Measurements from ENCODE around the gene DDX11. TPM values are rescaled to one million over a fixed set of nuclear protein-coding genes. Genes with fewer than 3 reads are reported as not detected.
A peak's percentile ranks its signal among the peaks of the same experiment; 100 is the strongest.
"Not testable (repeated sequence)": the region's sequence is repeated elsewhere in the genome, so short reads cannot be mapped to it uniquely, and the experiment has no call there.

Gene DDX11
- total RNA-seq, 2 experiments from 2014 or later = 97.0 to 125 TPM

DNA sequence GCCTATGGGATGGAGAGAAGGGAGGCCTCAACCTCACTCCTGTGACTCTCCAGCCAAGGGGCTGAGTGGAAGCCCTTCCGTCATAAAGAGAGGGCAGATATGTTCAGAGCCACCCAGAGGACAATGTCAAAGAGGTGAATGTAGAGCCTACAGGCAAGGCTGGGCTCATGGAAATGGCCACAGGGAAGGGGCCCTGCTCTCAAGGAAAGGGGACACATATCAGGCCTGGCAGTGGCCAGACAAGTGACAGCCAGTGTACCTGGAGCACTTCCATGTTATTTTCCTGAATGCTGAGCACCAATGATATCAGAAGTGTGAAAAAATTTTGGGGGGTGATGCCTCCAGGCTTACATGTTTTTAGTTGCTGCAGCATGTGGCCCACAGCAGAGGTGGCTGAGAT, 36.6 kb upstream of the DDX11 start:
- Mint-ChIP-seq H3K27ac (no peak overlapping the region), H3K36me3 (ENCODE audit: low read depth) (no peaks in the 10 kb centered on the region), H3K27me3 (peaks cover 6% of the 10 kb centered on the region), H3K4me1 (no peaks in the 10 kb centered on the region), H3K4me3 (no peak overlapping the region), H3K9me3 (ENCODE audit: low read depth) (no peaks in the 10 kb centered on the region)
- ChIA-PET POLR2A (no interaction called here), CTCF (no interaction called here)
- no peak for ATAC-seq
- intact Hi-C loops (cut with DNase I, micrococcal nuclease) = no loop called here
- DNase-seq = no peak

DNA sequence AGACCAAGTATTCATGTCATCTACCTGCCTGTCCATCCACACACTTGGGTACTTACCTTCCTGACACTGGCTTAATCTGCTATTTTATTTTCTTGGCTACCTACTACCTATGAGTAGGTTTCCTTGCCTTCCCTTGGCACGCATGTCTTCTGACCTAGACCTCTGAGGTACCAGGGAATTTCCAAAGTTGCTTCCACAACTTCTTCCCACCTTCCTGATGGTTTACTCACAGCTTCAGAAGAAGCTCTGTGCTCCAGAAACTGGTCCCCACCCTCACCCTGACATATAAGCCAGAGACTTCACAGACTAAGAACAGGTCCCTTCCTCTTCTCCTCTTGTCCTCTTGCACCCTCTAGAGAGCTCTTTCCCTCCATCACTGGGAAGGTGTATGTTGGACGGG, 35.7 kb upstream of the DDX11 start:
- peaks cover 6% of the 10 kb centered on the region for H3K27me3 Mint-ChIP-seq
- H3K27ac Mint-ChIP-seq = no peak overlapping the region
- H3K4me1 Mint-ChIP-seq = no peaks in the 10 kb centered on the region
- no peak for DNase-seq
- H3K36me3 Mint-ChIP-seq (ENCODE audit: low read depth) = no peaks in the 10 kb centered on the region
- ChIA-PET POLR2A (no interaction called here), CTCF (no interaction called here)
- no peak for ATAC-seq
- H3K9me3 Mint-ChIP-seq (ENCODE audit: low read depth) = no peaks in the 10 kb centered on the region
- H3K4me3 Mint-ChIP-seq = no peak overlapping the region
- intact Hi-C loops (cut with DNase I, micrococcal nuclease) = no loop called here

DNA sequence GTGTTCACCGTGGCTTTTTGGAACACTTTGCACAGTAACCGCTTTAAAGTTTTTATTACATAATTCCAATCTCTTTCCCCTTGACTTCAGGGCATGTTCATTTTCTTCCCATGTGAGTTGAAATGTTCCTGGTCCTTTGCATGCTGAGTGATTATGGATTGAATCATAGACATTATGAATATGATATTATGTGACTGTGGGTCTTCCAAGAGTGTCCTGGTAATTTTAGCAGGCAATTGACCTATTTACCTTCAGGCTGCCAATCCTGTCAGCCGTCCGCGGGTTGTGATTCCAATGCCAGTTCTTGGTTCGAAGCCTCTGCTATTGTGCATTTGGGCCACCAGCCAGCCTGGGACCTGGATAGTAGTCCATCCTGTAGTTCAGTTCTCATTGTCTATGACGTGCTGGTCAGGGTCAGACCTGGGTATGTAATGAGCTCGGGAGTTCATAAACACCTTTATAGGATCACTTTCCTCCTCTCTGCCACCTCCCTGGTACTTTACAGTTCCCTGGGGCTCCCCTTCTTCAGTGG, 32.6 kb upstream of the DDX11 start:
- intact Hi-C loops (cut with DNase I, micrococcal nuclease) = no loop called here
- no peaks in the 10 kb centered on the region for H3K4me1 Mint-ChIP-seq
- peaks cover 6% of the 10 kb centered on the region for H3K27me3 Mint-ChIP-seq
- no peak overlapping the region for H3K4me3 Mint-ChIP-seq
- no peaks in the 10 kb centered on the region for H3K9me3 Mint-ChIP-seq (ENCODE audit: low read depth)
- ChIA-PET CTCF (no interaction called here), POLR2A (no interaction called here)
- no peaks in the 10 kb centered on the region for H3K36me3 Mint-ChIP-seq (ENCODE audit: low read depth)
- ATAC-seq (no peak), DNase-seq (no peak)
- H3K27ac Mint-ChIP-seq = no peak overlapping the region

DNA sequence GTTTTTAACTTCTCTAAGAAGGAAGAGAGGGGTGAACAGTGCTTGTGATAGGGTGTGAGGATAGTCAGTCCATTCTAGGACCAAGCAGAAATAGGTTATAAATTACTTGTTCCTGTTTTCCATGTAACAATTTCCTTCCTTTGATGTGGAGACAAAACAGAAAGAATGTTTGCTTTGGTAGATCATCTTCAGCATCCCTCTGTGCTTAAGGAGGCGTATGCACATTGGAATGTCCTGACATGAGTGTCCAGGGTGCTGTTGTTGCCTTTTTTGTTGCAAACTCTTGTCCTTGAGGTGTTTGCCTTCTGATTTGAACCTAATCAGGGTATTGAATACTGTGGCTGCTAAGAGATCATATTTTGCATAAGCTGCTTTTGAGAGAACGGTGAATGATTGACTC, 23.5 kb upstream of the DDX11 start:
- intact Hi-C loops (cut with DNase I, micrococcal nuclease) = loop anchor here in 1 of 2 experiments (5.0 kb wide), 1 partner anchor 198 kb away; no protein-coding TSS in a partner anchor
- H3K4me3 Mint-ChIP-seq; H3K36me3 Mint-ChIP-seq (ENCODE audit: low read depth); POLR2A ChIA-PET; H3K27me3 Mint-ChIP-seq; CTCF ChIA-PET; DNase-seq; H3K27ac Mint-ChIP-seq; H3K9me3 Mint-ChIP-seq (ENCODE audit: low read depth); ATAC-seq: not testable (repeated sequence)
- peaks cover 22% of the 10 kb centered on the region for H3K4me1 Mint-ChIP-seq

DNA sequence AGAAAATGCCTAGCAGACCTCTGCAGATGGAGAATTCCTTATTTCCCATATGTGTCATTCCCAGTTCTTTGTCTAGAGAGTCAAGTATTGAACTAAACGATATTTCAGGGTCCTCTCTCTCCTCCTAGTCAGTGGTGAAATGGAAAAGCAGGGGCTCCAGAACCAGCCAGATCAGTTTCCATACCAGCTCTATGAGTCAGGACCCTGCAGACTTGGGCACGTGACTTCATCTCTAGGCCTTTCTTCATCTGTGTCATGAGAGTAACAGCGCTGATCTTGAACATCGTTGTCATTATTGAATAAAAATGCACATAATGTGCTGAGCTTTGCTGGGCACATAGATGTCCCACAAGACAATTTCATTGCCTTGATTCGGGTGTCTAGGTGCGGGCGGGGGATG, 23.1 kb upstream of the DDX11 start:
- H3K9me3 Mint-ChIP-seq (ENCODE audit: low read depth); H3K27me3 Mint-ChIP-seq; DNase-seq; H3K4me3 Mint-ChIP-seq; H3K36me3 Mint-ChIP-seq (ENCODE audit: low read depth); CTCF ChIA-PET; ATAC-seq; POLR2A ChIA-PET; H3K27ac Mint-ChIP-seq: not testable (repeated sequence)
- H3K4me1 Mint-ChIP-seq = peaks cover 22% of the 10 kb centered on the region
- intact Hi-C loops (cut with DNase I, micrococcal nuclease) = loop anchor here in 1 of 2 experiments (5.0 kb wide), 1 partner anchor 198 kb away; no protein-coding TSS in a partner anchor

DNA sequence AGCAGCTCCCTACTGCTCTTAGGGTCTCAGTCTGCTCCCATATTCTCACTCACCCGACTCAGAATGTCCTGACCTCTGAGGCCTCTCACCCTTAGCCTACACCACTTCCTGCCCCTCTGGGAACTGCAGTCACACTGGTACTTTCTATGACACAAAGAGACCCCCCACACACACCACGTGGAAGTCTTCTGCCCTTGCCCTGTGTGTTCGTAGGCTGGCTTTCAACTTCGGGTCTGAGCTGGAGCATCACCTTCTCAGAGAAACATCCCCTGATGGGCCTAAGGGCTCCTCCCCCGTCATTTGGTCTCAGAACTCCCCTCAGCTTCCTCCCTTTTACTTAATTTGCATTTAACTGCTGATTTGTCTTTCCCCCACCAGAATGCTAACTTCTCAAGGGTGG, 22.0 kb upstream of the DDX11 start:
- intact Hi-C loops (cut with DNase I, micrococcal nuclease) = loop anchor here in 1 of 2 experiments (5.0 kb wide), 1 partner anchor 199 kb away; no protein-coding TSS in a partner anchor
- H3K9me3 Mint-ChIP-seq (ENCODE audit: low read depth); CTCF ChIA-PET; H3K36me3 Mint-ChIP-seq (ENCODE audit: low read depth); H3K27me3 Mint-ChIP-seq; POLR2A ChIA-PET; H3K4me3 Mint-ChIP-seq: not testable (repeated sequence)
- peak; percentile 86 for ATAC-seq
- H3K27ac Mint-ChIP-seq = peak overlapping the region; percentile 23
- peaks cover 22% of the 10 kb centered on the region for H3K4me1 Mint-ChIP-seq
- peak; percentile 61 for DNase-seq

DNA sequence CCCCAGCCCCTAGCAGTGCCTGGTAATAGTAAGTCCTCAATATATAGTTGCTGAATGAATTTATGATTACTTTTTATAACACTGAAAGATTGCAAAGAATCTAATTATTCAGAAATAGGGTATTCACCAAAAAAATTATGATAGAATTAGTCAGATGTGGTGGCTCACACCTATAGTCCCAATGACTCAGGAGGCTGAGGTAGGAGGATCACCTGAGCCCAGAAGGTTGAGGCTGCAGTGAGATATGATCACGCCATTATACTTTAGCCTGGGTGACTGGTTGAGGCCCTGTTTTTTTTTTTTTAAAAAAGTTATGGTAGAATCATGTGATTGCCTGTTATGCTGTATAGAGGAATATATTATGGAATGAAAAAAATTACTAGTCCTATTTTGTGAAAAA, 21.5 kb upstream of the DDX11 start:
- Mint-ChIP-seq H3K4me1 (peaks cover 22% of the 10 kb centered on the region), H3K27ac (peak overlapping the region; percentile 23)
- H3K9me3 Mint-ChIP-seq (ENCODE audit: low read depth); POLR2A ChIA-PET; H3K36me3 Mint-ChIP-seq (ENCODE audit: low read depth); H3K4me3 Mint-ChIP-seq; CTCF ChIA-PET; DNase-seq; H3K27me3 Mint-ChIP-seq: not testable (repeated sequence)
- peak; percentile 72 for ATAC-seq
- intact Hi-C loops (cut with DNase I, micrococcal nuclease) = loop anchor here in 1 of 2 experiments (5.0 kb wide), 1 partner anchor 200 kb away; no protein-coding TSS in a partner anchor

DNA sequence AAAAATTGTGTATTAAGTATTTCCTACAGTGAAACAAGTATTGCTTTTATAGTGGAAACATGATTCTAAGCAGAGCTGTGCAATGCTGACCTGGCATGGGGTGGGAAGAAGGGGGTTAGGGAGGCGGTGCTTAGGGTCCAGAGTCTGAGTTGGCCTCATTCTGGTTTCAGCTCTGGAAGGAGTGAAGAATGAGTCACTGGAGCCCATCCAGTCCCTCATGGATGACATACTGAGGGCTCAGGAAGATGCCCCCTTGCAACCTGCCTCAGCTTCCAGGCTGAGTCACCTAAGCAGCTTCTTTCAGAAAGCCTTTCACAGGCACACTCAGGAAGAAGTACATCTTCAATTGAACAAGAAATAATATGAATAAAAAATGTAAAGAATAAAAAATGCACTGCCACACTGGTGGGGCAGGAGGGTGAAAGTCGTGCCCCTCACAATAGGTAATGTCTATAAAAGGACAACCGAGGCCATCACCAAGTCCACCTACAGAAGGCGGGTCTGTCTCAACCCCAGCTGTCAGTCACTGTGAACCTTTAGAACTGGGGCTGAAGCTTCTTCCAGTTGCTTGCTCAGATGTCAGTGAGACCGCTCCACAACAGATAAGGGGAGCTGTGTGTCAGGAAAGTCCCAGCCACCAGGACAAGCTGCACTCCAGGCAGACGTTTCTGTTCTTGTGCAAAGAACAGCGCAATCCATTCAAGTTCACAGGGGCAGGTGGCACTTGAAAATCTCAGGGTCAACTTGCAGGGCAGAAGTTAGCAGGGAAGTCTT, 20.8 kb upstream of the DDX11 start:
- H3K27ac Mint-ChIP-seq; H3K9me3 Mint-ChIP-seq (ENCODE audit: low read depth); H3K4me3 Mint-ChIP-seq; POLR2A ChIA-PET; CTCF ChIA-PET; H3K36me3 Mint-ChIP-seq (ENCODE audit: low read depth); DNase-seq; H3K27me3 Mint-ChIP-seq: not testable (repeated sequence)
- ATAC-seq = peak; percentile 51
- peaks cover 22% of the 10 kb centered on the region for H3K4me1 Mint-ChIP-seq
- intact Hi-C loops (cut with DNase I, micrococcal nuclease) = loop anchor here in 1 of 2 experiments (5.0 kb wide), 1 partner anchor 201 kb away; no protein-coding TSS in a partner anchor

DNA sequence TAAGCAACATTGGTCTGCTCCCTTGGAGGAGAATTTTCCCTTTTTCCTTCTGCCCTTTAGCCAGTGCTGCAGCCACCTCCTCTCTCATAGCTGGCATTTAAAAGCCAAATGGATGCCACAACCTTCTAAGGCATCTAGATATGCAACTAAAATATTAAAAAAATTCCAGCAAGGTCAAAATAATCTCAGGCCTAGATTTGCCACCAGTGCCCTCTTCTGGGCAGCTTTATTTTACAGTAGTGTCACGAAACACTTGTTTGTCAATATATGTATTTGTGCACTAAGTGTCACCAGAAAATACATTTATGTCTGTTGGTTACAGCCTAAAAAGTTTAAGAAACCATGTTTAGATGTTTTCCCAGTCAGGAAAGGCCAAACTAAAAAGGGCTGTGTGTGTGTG, 19.7 kb upstream of the DDX11 start:
- H3K4me3 Mint-ChIP-seq; POLR2A ChIA-PET; DNase-seq; H3K36me3 Mint-ChIP-seq (ENCODE audit: low read depth); H3K27me3 Mint-ChIP-seq; ATAC-seq; CTCF ChIA-PET; H3K27ac Mint-ChIP-seq; H3K9me3 Mint-ChIP-seq (ENCODE audit: low read depth): not testable (repeated sequence)
- H3K4me1 Mint-ChIP-seq = peaks cover 18% of the 10 kb centered on the region
- intact Hi-C loops (cut with DNase I, micrococcal nuclease) = loop anchor here in 1 of 2 experiments (5.0 kb wide), 1 partner anchor 202 kb away; no protein-coding TSS in a partner anchor

DNA sequence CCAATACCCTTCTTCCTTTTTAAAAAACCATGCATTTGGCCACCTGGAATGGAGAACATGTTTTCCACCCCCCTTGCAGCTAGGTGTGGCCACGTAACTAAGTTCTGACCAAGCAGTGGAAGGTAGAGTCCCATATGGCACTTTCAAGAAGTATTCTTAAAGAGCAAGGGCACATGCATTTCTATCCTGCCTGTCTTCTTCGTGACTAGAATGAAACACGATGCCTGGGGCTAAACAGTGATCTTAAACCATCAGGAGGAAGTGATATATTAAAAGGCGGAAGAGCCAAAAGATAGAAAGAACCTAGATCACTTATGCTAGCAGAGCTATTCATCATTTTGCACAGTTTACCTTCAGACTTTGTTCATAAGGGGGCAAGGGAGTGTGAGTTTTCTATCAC, 16.0 kb upstream of the DDX11 start:
- no peak for DNase-seq
- intact Hi-C loops (cut with DNase I, micrococcal nuclease) = no loop called here
- H3K27me3 Mint-ChIP-seq = no peaks in the 10 kb centered on the region
- no peak for ATAC-seq
- H3K9me3 Mint-ChIP-seq (ENCODE audit: low read depth) = no peaks in the 10 kb centered on the region
- peaks cover 6% of the 10 kb centered on the region for H3K4me1 Mint-ChIP-seq
- no peaks in the 10 kb centered on the region for H3K36me3 Mint-ChIP-seq (ENCODE audit: low read depth)
- CTCF ChIA-PET = no interaction called here
- POLR2A ChIA-PET = no interaction called here
- no peak overlapping the region for H3K4me3 Mint-ChIP-seq
- no peak overlapping the region for H3K27ac Mint-ChIP-seq

DNA sequence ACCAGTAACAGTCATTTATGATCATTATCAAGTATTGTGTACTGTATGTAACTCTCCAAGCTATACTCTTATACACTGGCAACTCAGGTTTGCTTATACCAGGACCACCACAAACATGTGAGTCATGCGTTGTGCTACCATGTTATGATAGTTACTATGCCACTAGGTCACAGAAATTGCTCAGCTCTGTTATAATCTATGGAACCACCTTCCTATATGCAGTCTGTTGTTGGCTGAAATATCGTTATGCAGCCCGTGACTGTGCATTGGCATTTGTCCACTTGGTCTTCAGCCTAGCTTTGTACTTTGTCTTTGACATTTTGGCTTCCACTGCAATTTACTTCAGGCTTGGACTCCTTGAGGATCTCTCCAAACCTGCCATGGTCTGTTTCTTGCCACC, 7.5 kb upstream of the DDX11 start:
- H3K27me3 Mint-ChIP-seq; H3K9me3 Mint-ChIP-seq (ENCODE audit: low read depth); CTCF ChIA-PET; H3K36me3 Mint-ChIP-seq (ENCODE audit: low read depth); DNase-seq; intact Hi-C loops (cut with DNase I, micrococcal nuclease); H3K4me3 Mint-ChIP-seq; POLR2A ChIA-PET; H3K27ac Mint-ChIP-seq; H3K4me1 Mint-ChIP-seq: not testable (repeated sequence)
- peak; percentile 53 for ATAC-seq

DNA sequence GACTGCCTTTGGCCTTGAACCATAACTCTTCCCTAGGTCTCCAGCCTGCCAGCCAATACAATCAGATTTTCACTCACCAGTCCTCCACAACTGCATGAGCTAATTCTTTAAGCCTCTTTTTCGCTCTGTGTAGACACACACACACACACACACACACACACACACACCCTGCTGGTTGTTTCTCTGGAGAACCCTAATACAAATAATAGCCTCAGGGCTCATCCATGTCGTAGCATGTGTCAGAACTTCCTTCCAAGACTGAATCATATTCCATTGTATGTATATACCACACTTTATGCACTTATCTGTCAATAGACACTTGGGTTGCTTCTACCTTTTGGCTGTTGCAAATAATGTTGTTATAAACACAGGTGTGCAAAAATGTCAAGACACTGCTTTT, 6.0 kb upstream of the DDX11 start:
- ATAC-seq; DNase-seq; H3K4me1 Mint-ChIP-seq; POLR2A ChIA-PET; H3K9me3 Mint-ChIP-seq (ENCODE audit: low read depth); H3K27me3 Mint-ChIP-seq; H3K36me3 Mint-ChIP-seq (ENCODE audit: low read depth); H3K4me3 Mint-ChIP-seq; CTCF ChIA-PET; intact Hi-C loops (cut with DNase I, micrococcal nuclease); H3K27ac Mint-ChIP-seq: not testable (repeated sequence)
